Activated T-helper 17 cell treated with anti-CD3 and anti-CD28 coated beads, Interleukin-2, amount 50 U/mL, for 72 hours (primary cell): ENCODE measurements around the gene UNC13D. TPM values are rescaled to one million over a fixed set of nuclear protein-coding genes. Genes with fewer than 3 reads are reported as not detected.
A peak's percentile ranks its signal among the peaks of the same experiment; 100 is the strongest.

Experiments used
- ATAC-seq: fragments of 150-1000 bp; cut with Tn5 transposase; replicated peaks from 2 replicates; pipeline ENCODE4 v1.10.0; 2021; ENCODE audit warnings: mild to moderate bottlenecking, moderate library complexity
- H3K27ac Mint-ChIP-seq: one replicate; pipeline ENCODE4 v1.8.0; 2022; ENCODE audit warnings: mixed read lengths
- H3K27me3 Mint-ChIP-seq: one replicate; pipeline ENCODE4 v1.8.0; 2022; ENCODE audit warnings: mixed read lengths
- H3K36me3 Mint-ChIP-seq: one replicate; pipeline ENCODE4 v1.8.0; 2022; ENCODE audit warnings: low read depth, mild to moderate bottlenecking, mixed read lengths
- H3K4me1 Mint-ChIP-seq: one replicate; pipeline ENCODE4 v1.8.0; 2022; ENCODE audit warnings: mixed read lengths
- H3K4me3 Mint-ChIP-seq: one replicate; pipeline ENCODE4 v1.8.0; 2022; ENCODE audit warnings: mild to moderate bottlenecking, mixed read lengths
- H3K9me3 Mint-ChIP-seq: one replicate; pipeline ENCODE4 v1.8.0; 2022; ENCODE audit warnings: mixed read lengths
- total RNA-seq, 2 donors: library from RNA; stranded (reverse); gene quantifications; one replicate each; pipeline ENCODE4 v1.2.3, GENCODE V29; 2022

The UNC13D gene
- total RNA-seq, 2 donors from 2014 or later: 153 to 160 TPM

GRCh38 chr17:75777296-75777922 lies 66.8 kb downstream of the UNC13D start:
- ATAC-seq: no peak

More at GRCh38 chr17:75777296-75777922, 66.8 kb downstream of the UNC13D start:
- H3K4me1 Mint-ChIP-seq: peaks cover 26% of the 10 kb centered on the region
- H3K9me3 Mint-ChIP-seq: no peaks in the 10 kb centered on the region
- no peaks in the 10 kb centered on the region for H3K27me3 Mint-ChIP-seq
- peak overlapping the region; percentile 93 for H3K27ac Mint-ChIP-seq
- H3K36me3 Mint-ChIP-seq: peaks cover 53% of the 10 kb centered on the region
- peak overlapping the region; percentile 82 for H3K4me3 Mint-ChIP-seq

Other genes with a start within 250 kb of the UNC13D start
- under 1 TPM in 1 of 2 donors, not detected in 1; 0.21 TPM for gene SMIM5, start 211.0 kb downstream of the UNC13D start, total RNA-seq
- gene RECQL5, start 177.2 kb downstream of the UNC13D start, total RNA-seq: 10 to 100 TPM; 29.7 to 35.6 TPM
- gene SAP30BP, start 177.1 kb downstream of the UNC13D start, total RNA-seq: 10 to 100 TPM; 68.1 to 90.0 TPM
- 1 to 10 TPM in 1 of 2 donors, under 1 TPM in 1; 0.54 to 1.2 TPM for gene ITGB4, start 122.9 kb downstream of the UNC13D start, total RNA-seq
- gene GALK1, start 79.2 kb downstream of the UNC13D start, total RNA-seq: 10 to 100 TPM; 43.4 to 51.4 TPM
- gene UNK, start 59.6 kb downstream of the UNC13D start, total RNA-seq: 10 to 100 TPM; 19.0 to 22.1 TPM
- gene WBP2, start 10.9 kb upstream of the UNC13D start, total RNA-seq: 100 to 1,000 TPM in 1 of 2 donors, 10 to 100 TPM in 1; 67.4 to 127 TPM
- gene TRIM47, start 34.2 kb upstream of the UNC13D start, total RNA-seq: 10 to 100 TPM; 11.0 to 32.4 TPM
- gene TRIM65, start 52.5 kb upstream of the UNC13D start, total RNA-seq: 10 to 100 TPM; 20.3 to 33.9 TPM
- gene MRPL38, start 60.5 kb upstream of the UNC13D start, total RNA-seq: 100 to 1,000 TPM in 1 of 2 donors, 10 to 100 TPM in 1; 74.2 to 113 TPM
- gene FBF1, start 96.6 kb upstream of the UNC13D start, total RNA-seq: 10 to 100 TPM in 1 of 2 donors, 1 to 10 TPM in 1; 9.2 to 10.6 TPM
- gene ACOX1, start 134.8 kb upstream of the UNC13D start, total RNA-seq: 10 to 100 TPM; 24.0 to 35.2 TPM
- 10 to 100 TPM; 15.3 to 18.5 TPM for gene TEN1, start 134.8 kb upstream of the UNC13D start, total RNA-seq
- gene CDK3, start 156.5 kb upstream of the UNC13D start, total RNA-seq: 1 to 10 TPM; 8.0 to 9.0 TPM
- gene EVPL, start 182.9 kb upstream of the UNC13D start, total RNA-seq: under 1 TPM in 1 of 2 donors, not detected in 1; 0.11 TPM
- 100 to 1,000 TPM; 109 to 117 TPM for gene SRP68, start 228.1 kb upstream of the UNC13D start, total RNA-seq
- 10 to 100 TPM in 1 of 2 donors, 1 to 10 TPM in 1; 7.5 to 14.8 TPM for gene GALR2, start 230.4 kb upstream of the UNC13D start, total RNA-seq
- gene ZACN, start 234.8 kb upstream of the UNC13D start, total RNA-seq: 10 to 100 TPM in 1 of 2 donors, 1 to 10 TPM in 1; 6.5 to 13.5 TPM